ENCODE data around the gene MYMX. TPM values are rescaled to one million over a fixed set of nuclear protein-coding genes. Genes with fewer than 3 reads are reported as not detected.

MYMX gene
- total RNA-seq, 2 experiments from 2014 or later: not detected

DNA sequence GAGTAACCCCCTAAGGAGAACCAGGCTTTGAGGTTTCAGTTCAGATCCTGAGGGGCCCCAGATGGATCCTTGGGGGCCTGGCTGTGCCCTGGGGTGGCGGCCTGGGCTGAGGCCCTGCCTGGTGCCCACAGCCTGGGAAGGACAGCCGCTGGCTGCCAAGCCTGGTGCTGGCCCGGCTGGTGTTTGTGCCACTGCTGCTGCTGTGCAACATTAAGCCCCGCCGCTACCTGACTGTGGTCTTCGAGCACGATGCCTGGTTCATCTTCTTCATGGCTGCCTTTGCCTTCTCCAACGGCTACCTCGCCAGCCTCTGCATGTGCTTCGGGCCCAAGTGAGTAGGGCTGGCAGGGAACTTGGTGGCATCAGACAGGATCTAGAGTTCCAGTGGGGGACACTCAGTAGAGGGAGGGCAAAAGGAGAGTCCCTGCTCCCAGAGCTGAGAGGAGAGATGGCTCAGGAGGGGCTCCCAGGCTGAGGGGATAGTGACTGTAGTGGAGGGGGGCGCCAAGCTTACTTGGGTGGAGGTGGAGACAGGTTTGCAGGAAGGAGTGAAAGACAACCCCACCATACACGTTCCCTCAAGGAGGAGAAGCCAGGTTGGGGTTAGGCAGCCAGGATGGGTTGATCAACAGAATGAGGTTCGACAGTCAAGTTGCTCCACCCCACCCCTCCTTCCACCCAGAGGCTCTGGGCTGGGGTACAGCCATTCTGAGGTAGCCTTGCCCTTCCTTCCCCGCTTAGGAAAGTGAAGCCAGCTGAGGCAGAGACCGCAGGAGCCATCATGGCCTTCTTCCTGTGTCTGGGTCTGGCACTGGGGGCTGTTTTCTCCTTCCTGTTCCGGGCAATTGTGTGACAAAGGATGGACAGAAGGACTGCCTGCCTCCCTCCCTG, 16.2 kb downstream of the MYMX start:
- Mint-ChIP-seq H3K4me3 (no peak overlapping the region), H3K4me1 (ENCODE audit: low read depth) (peaks cover 10% of the 10 kb centered on the region), H3K9me3 (no peaks in the 10 kb centered on the region), H3K27me3 (no peaks in the 10 kb centered on the region), H3K36me3 (ENCODE audit: low read depth) (peaks cover 43% of the 10 kb centered on the region), H3K27ac (no peak overlapping the region)
- TF ChIP-seq, protein P1, sequence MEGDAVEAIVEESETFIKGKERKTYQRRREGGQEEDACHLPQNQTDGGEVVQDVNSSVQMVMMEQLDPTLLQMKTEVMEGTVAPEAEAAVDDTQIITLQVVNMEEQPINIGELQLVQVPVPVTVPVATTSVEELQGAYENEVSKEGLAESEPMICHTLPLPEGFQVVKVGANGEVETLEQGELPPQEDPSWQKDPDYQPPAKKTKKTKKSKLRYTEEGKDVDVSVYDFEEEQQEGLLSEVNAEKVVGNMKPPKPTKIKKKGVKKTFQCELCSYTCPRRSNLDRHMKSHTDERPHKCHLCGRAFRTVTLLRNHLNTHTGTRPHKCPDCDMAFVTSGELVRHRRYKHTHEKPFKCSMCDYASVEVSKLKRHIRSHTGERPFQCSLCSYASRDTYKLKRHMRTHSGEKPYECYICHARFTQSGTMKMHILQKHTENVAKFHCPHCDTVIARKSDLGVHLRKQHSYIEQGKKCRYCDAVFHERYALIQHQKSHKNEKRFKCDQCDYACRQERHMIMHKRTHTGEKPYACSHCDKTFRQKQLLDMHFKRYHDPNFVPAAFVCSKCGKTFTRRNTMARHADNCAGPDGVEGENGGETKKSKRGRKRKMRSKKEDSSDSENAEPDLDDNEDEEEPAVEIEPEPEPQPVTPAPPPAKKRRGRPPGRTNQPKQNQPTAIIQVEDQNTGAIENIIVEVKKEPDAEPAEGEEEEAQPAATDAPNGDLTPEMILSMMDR (IDR thresholded peaks at IDR 0.05): no peak
- no peak for DNase-seq
- ChIA-PET POLR2A (interaction anchor here (0.9 to 7.6 kb wide), 4 partner anchors 10 to 60 kb away, joined by 3 to 64 read pairs (median 30); partner anchors contain the start of genes HSP90AB1 and SLC29A1), CTCF (interaction anchor here (2.1 to 5.5 kb wide), 3 partner anchors 8 to 136 kb away, joined by 10 to 52 read pairs (median 38); partner anchors contain the start of genes HSP90AB1 and SLC29A1)
- no peak for ATAC-seq
- intact Hi-C loops (cut with micrococcal nuclease): loop anchor here (10.0 kb wide), 1 partner anchor 128 kb away; no protein-coding TSS in a partner anchor

DNA sequence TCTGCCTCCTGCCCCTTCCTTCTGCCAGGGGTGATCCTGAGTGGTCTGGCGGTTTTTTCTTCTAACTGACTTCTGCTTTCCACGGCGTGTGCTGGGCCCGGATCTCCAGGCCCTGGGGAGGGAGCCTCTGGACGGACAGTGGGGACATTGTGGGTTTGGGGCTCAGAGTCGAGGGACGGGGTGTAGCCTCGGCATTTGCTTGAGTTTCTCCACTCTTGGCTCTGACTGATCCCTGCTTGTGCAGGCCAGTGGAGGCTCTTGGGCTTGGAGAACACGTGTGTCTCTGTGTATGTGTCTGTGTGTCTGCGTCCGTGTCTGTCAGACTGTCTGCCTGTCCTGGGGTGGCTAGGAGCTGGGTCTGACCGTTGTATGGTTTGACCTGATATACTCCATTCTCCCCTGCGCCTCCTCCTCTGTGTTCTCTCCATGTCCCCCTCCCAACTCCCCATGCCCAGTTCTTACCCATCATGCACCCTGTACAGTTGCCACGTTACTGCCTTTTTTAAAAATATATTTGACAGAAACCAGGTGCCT, 16.9 kb downstream of the MYMX start:
- Mint-ChIP-seq H3K27me3 (no peaks in the 10 kb centered on the region), H3K4me3 (no peak overlapping the region), H3K4me1 (ENCODE audit: low read depth) (peaks cover 17% of the 10 kb centered on the region), H3K9me3 (no peaks in the 10 kb centered on the region), H3K27ac (no peak overlapping the region), H3K36me3 (ENCODE audit: low read depth) (peaks cover 43% of the 10 kb centered on the region)
- ChIA-PET POLR2A (interaction anchor here (1.0 to 7.6 kb wide), 4 partner anchors 9 to 18 kb away, joined by 5 to 64 read pairs (median 30); partner anchors contain the start of genes HSP90AB1 and SLC29A1), CTCF (interaction anchor here (0.6 to 5.5 kb wide), 9 partner anchors 9 to 136 kb away, joined by 3 to 52 read pairs (median 7); partner anchors contain the start of genes HSP90AB1 and SLC29A1)
- TF ChIP-seq, protein P1 (IDR thresholded peaks at IDR 0.05): no peak
- DNase-seq: no peak
- intact Hi-C loops (cut with micrococcal nuclease): loop anchor here (10.0 kb wide), 1 partner anchor 129 kb away; no protein-coding TSS in a partner anchor
- no peak for ATAC-seq

DNA sequence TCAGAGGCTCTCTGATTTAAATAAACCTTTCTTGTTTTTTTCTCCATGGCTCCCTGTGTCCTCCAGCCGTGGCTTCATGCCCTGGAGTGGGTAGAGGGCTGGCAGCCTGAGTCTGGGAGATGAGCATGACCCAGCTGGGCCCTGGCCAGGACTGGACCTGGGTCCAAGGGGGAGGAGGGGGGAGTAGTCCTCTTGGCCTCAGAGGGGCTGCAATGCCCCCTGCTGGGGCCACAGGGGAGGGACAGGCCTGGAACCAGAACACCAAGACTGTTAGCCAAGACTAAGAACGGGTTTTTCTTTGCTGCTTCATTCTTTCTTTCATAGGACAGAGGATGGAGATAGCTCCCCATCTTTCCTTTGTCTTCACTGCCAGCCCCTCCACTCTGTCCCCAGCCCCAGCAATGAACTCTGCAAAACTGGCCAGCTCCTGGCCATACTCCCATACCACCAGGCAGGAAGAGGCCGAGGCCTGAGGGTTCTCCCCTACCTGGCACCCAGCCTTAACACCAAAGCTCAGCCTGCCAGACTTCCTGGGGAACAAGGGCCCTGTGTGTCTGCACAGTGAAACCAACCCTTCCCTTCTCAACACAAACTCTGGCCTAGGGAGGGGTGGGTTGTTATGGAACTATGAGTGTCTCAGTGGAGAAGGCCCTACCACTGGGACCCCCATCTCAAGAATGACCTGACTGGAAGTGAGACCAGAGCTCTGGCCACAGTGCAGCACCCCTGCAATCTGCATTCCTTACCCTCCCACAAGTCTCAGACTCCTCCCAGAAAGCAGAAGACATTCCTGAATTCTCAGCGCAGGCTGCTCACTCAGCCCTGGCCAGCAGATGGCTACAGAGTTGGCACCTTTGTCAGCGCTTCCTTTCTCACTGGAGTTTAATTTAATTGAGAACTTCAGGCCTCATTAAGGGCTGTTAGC, 17.6 kb downstream of the MYMX start:
- peaks cover 20% of the 10 kb centered on the region for H3K4me1 Mint-ChIP-seq (ENCODE audit: low read depth)
- peaks cover 38% of the 10 kb centered on the region for H3K36me3 Mint-ChIP-seq (ENCODE audit: low read depth)
- ATAC-seq (peak; percentile 25), DNase-seq (peak; percentile 51)
- H3K27me3 Mint-ChIP-seq: no peaks in the 10 kb centered on the region
- intact Hi-C loops (cut with micrococcal nuclease): loop anchor here (5.0 to 10.0 kb wide), 2 partner anchors 62 to 130 kb away; no protein-coding TSS in a partner anchor
- TF ChIP-seq, protein P1 (IDR thresholded peaks at IDR 0.05): peak; percentile 73
- CTCF ChIA-PET: interaction anchor here (0.6 to 5.5 kb wide), 17 partner anchors 8 to 139 kb away, joined by 3 to 52 read pairs (median 4); partner anchors contain the start of genes HSP90AB1, SLC29A1 and SLC35B2
- POLR2A ChIA-PET: interaction anchor here (1.0 to 7.6 kb wide), 5 partner anchors 8 to 80 kb away, joined by 3 to 64 read pairs (median 6); partner anchors contain the start of genes HSP90AB1 and SLC29A1
- H3K4me3 Mint-ChIP-seq: no peak overlapping the region
- no peak overlapping the region for H3K27ac Mint-ChIP-seq
- H3K9me3 Mint-ChIP-seq: no peaks in the 10 kb centered on the region

DNA sequence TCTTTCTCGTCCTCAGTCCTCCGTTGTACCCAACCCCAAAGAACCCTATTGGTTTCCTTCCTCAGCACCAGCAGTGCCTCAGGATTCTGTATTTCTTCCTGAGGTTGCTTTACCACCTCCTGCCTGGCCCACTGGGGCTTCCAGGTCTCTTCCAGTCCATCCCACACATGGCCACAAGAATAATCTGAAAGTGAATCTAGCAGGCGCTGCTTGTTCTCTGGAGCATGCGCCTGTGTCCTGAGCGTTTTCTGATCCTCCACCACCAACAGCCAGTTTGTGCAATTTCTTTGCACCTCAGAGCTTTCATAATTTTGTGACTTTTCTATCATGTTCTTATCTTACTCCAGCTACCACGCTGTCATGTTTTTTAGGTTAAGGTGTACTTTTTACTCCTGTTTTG, 18.5 kb downstream of the MYMX start:
- Mint-ChIP-seq H3K27ac (no peak overlapping the region), H3K4me3 (no peak overlapping the region), H3K36me3 (ENCODE audit: low read depth) (peaks cover 31% of the 10 kb centered on the region), H3K4me1 (ENCODE audit: low read depth) (peaks cover 21% of the 10 kb centered on the region), H3K9me3 (no peaks in the 10 kb centered on the region), H3K27me3 (no peaks in the 10 kb centered on the region)
- ATAC-seq (no peak), DNase-seq (no peak)
- intact Hi-C loops (cut with micrococcal nuclease): loop anchor here (5.0 to 10.0 kb wide), 2 partner anchors 63 to 130 kb away; no protein-coding TSS in a partner anchor
- POLR2A ChIA-PET: interaction anchor here (1.3 to 7.6 kb wide), 5 partner anchors 8 to 81 kb away, joined by 3 to 64 read pairs (median 5); partner anchors contain the start of genes HSP90AB1 and SLC29A1
- TF ChIP-seq, protein P1 (IDR thresholded peaks at IDR 0.05): no peak
- CTCF ChIA-PET: interaction anchor here (0.9 to 5.5 kb wide), 15 partner anchors 11 to 140 kb away, joined by 3 to 52 read pairs (median 5); partner anchors contain the start of genes HSP90AB1, SLC29A1 and SLC35B2
